OCI-LY7 (cell line): ENCODE data around the gene AFF3. TPM values are rescaled to one million over a fixed set of nuclear protein-coding genes. Genes with fewer than 3 reads are reported as not detected.

Experiments used
- BruUV-seq: library from RNA; stranded (reverse); fragments of 400-500 nt; replicated peaks from 2 replicates; lab custom pipeline; 2021; lab: Mats Ljungman, UMichigan
- CTCF ChIA-PET: fragments of 300-600 bp; sonication (Branson Sonifier 250); formaldehyde crosslinking; loops from one replicate; lab custom pipeline; 2022; ENCODE audit warnings: antibody characterized with exemption; ENCODE audit not compliant: unreplicated experiment; lab: Charles Lee
- POLR2A ChIA-PET: fragments of 300-600 bp; sonication (Branson Sonifier 250); formaldehyde crosslinking; loops from one replicate; lab custom pipeline; 2022; ENCODE audit warnings: antibody characterized with exemption; lab: Charles Lee
- DNase-seq: peaks from one replicate; pipeline ENCODE4 v3.0.0-alpha.2; 2015; ENCODE audit warnings: low spot score
- H2AFZ ChIP-seq: fragments of 200-600 bp; sonication (generic), shearing (Covaris generic); 2 replicates; pipeline ENCODE4 v1.6.1; 2014; ENCODE audit warnings: mild to moderate bottlenecking, antibody characterized with exemption, low read length, moderate library complexity
- H3K27ac ChIP-seq: fragments of 200-600 bp; sonication (generic); 2 replicates; pipeline ENCODE4 v1.5.1; 2014; ENCODE audit warnings: mixed run types, low read depth, mild to moderate bottlenecking, moderate library complexity, low read length, inconsistent platforms; ENCODE audit not compliant: poor library complexity, severe bottlenecking
- H3K36me3 ChIP-seq: fragments of 200-600 bp; sonication (generic); 2 replicates; pipeline ENCODE4 v1.6.1; 2014; ENCODE audit warnings: mild to moderate bottlenecking, antibody characterized with exemption, low read length, moderate library complexity, mixed read lengths; ENCODE audit not compliant: insufficient read depth
- H3K4me1 ChIP-seq: fragments of 200-600 bp; sonication (generic); 2 replicates; pipeline ENCODE4 v1.5.1; 2014; ENCODE audit warnings: mild to moderate bottlenecking, low read length; ENCODE audit not compliant: insufficient read depth, poor library complexity, severe bottlenecking
- H3K4me2 ChIP-seq: fragments of 200-600 bp; sonication (generic); 2 replicates; pipeline ENCODE4 v1.6.1; 2014; ENCODE audit warnings: mild to moderate bottlenecking, low read length
- H3K4me3 ChIP-seq: fragments of 200-600 bp; sonication (generic); 2 replicates; pipeline ENCODE4 v1.5.1; 2014; ENCODE audit warnings: mild to moderate bottlenecking, low read depth, low read length; ENCODE audit not compliant: poor library complexity, severe bottlenecking
- H3K79me2 ChIP-seq: fragments of 200-600 bp; sonication (generic); 2 replicates; pipeline ENCODE4 v1.6.1; 2016; ENCODE audit warnings: low read depth, mild to moderate bottlenecking, low read length, moderate library complexity, mixed read lengths; ENCODE audit not compliant: insufficient read depth
- H3K9me2 ChIP-seq: fragments of 200-600 bp; sonication (generic); 2 replicates; pipeline ENCODE4 v1.6.1; 2016; ENCODE audit warnings: mild to moderate bottlenecking, low read length, mixed read lengths; ENCODE audit not compliant: insufficient read depth
- H3K9me3 ChIP-seq: fragments of 200-600 bp; sonication (generic); 2 replicates; pipeline ENCODE4 v1.6.1; 2014; ENCODE audit warnings: mild to moderate bottlenecking, mixed run types, low read length, mixed read lengths
- H4K20me1 ChIP-seq: fragments of 200-600 bp; sonication (generic); 2 replicates; pipeline ENCODE4 v1.6.1; 2014; ENCODE audit warnings: mild to moderate bottlenecking, antibody characterized with exemption, low read length, moderate library complexity, mixed read lengths; ENCODE audit not compliant: insufficient read depth
- EZH2phosphoT487 ChIP-seq: fragments of 200-600 bp; sonication (generic); IDR thresholded peaks from 2 replicates; pipeline ENCODE4 v1.6.1; 2018; ENCODE audit warnings: low read depth, borderline replicate concordance, mild to moderate bottlenecking, mixed run types, antibody characterized with exemption, low read length, moderate library complexity, mixed read lengths
- intact Hi-C: fragments of 100-400 bp; cut with micrococcal nuclease; formaldehyde crosslinking; loops from one replicate; pipeline ENCODE4 v1.10.0; 2022; ENCODE audit not compliant: unreplicated experiment
- total RNA-seq, 2 experiments: library from RNA; depleted of rRNA in 1 of 2; stranded (reverse); fragments of >200 nt in 1 of 2; shearing (Covaris generic) in 1 of 2; gene quantifications; 2 replicates each; pipeline ENCODE4 v1.2.3, GENCODE V29; 2014 to 2022
- TF ChIP-seq, protein P1 (sequence below): fragments of 200-600 bp; sonication (generic); conservative IDR thresholded peaks from 2 replicates; pipeline ENCODE4 v1.5.1; 2014; ENCODE audit warnings: mild to moderate bottlenecking, antibody characterized with exemption, low read length, moderate library complexity, mixed read lengths

The AFF3 gene
- total RNA-seq, 2 experiments from 2014 or later: 131 to 133 TPM

DNA sequence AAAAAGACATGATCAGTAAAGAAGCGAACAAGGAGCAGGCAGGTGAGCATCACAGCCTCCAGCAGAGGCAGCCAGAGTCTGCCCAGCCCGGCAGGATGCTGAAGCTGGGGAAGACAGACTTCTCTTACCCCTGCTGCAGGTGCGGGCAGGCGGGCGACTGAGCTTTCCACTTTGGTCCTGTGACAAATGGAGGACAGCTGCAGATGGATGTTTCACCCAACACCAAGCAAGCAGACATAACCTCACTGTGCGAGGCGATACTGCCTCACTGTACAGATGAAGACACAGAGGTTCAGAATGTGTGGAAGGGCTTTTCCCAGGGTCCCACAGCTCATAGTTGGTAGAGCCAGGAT is 251.0 kb downstream of the AFF3 start:
- Histone ChIP-seq H3K4me1 (no peaks in the 10 kb centered on the region), H4K20me1 (no peaks in the 10 kb centered on the region), H3K4me3 (no peak overlapping the region), H3K9me3 (no peaks in the 10 kb centered on the region), H3K36me3 (peaks cover 10% of the 10 kb centered on the region), H3K9me2 (no peaks in the 10 kb centered on the region), H2AFZ (no peak overlapping the region), H3K4me2 (no peak overlapping the region), H3K27ac (no peak overlapping the region), H3K79me2 (no peaks in the 10 kb centered on the region)
- BruUV-seq: no TSS peak
- ChIA-PET POLR2A (no interaction called here), CTCF (no interaction called here)
- TF ChIP-seq, protein P1, sequence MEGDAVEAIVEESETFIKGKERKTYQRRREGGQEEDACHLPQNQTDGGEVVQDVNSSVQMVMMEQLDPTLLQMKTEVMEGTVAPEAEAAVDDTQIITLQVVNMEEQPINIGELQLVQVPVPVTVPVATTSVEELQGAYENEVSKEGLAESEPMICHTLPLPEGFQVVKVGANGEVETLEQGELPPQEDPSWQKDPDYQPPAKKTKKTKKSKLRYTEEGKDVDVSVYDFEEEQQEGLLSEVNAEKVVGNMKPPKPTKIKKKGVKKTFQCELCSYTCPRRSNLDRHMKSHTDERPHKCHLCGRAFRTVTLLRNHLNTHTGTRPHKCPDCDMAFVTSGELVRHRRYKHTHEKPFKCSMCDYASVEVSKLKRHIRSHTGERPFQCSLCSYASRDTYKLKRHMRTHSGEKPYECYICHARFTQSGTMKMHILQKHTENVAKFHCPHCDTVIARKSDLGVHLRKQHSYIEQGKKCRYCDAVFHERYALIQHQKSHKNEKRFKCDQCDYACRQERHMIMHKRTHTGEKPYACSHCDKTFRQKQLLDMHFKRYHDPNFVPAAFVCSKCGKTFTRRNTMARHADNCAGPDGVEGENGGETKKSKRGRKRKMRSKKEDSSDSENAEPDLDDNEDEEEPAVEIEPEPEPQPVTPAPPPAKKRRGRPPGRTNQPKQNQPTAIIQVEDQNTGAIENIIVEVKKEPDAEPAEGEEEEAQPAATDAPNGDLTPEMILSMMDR: no peak
- intact Hi-C loops: no loop called here
- no peak for DNase-seq

DNA sequence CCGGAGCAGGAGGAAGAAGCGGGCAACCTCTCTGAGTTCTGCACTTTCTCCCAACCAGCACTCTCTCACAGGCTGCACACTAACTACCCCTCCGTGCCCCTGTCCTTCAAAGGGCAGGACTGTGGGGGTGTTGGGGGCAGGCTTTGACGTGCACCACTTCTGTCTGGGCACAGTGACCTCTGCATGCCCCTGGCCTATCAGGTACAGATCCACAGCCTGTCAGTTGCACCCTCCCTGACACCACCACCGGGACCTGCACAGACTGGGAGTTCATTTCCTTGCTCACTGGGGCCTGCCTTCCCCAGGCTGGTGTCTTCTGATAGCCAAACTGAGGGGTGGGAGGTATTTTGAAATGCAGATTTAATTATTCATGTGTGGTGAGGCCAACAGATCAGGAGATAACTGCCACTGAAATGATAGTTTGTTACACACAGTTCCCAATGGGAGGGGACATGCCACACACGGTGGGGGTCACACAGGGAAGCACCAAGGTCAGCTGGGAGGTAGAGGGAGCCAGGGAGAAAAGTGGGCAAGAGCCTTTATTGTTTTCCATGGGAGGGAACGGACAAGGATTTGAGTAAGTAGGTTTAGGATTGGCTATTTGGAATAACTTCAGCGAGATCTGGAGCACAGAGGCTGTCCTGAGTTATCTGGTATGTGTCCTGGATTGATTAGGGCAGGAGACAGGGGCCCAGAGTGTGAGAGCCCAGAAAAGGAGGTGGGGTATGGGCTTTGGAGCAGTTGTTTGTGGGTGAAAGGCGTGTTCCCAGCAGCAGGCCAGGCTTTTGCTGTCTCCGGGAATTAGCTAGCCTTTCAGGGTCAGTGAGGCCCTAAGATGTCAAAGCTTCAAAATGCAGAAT is 251.6 kb downstream of the AFF3 start:
- no peak overlapping the region for H3K27ac ChIP-seq
- H3K79me2 ChIP-seq: no peaks in the 10 kb centered on the region
- no peaks in the 10 kb centered on the region for H3K4me1 ChIP-seq
- no peak overlapping the region for H2AFZ ChIP-seq
- H4K20me1 ChIP-seq: no peaks in the 10 kb centered on the region
- ChIA-PET POLR2A (no interaction called here), CTCF (no interaction called here)
- H3K9me3 ChIP-seq: no peaks in the 10 kb centered on the region
- intact Hi-C loops: no loop called here
- TF ChIP-seq EZH2phosphoT487: no peak
- TF ChIP-seq, protein P1: no peak
- H3K36me3 ChIP-seq: peaks cover 16% of the 10 kb centered on the region
- H3K9me2 ChIP-seq: no peaks in the 10 kb centered on the region
- H3K4me3 ChIP-seq: no peak overlapping the region
- H3K4me2 ChIP-seq: no peak overlapping the region
- no peak for DNase-seq
- BruUV-seq: no TSS peak

DNA sequence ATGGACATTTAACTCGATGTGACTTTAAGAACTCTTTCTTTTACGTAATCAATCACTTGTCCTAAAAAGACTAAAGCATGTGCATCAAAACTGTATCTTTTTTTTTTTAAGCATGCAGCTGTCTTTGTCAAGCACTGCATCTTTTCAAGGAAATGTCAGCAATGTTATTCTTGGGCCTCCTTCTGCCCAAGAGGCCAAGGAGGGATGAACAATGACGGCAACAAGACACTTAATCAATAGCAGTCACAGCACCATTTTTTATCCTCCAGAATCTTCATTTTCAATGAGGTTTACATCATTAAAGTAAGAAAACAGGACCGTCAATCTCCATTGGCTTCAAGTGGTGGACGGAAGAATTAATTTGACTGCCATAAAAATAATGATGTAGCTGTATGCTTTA is 253.8 kb downstream of the AFF3 start:
- intact Hi-C loops: no loop called here
- no peak overlapping the region for H3K4me3 ChIP-seq
- peaks cover 16% of the 10 kb centered on the region; the same call in 1 of the 2 replicates for H3K36me3 ChIP-seq
- no peak overlapping the region for H2AFZ ChIP-seq
- H4K20me1 ChIP-seq: no peaks in the 10 kb centered on the region
- no peak overlapping the region for H3K4me2 ChIP-seq
- no peak overlapping the region for H3K27ac ChIP-seq
- H3K4me1 ChIP-seq: peaks cover 3% of the 10 kb centered on the region
- BruUV-seq: no TSS peak
- no peaks in the 10 kb centered on the region for H3K9me3 ChIP-seq
- TF ChIP-seq, protein P1: no peak
- TF ChIP-seq EZH2phosphoT487: no peak
- H3K79me2 ChIP-seq: no peaks in the 10 kb centered on the region
- no peak for DNase-seq
- ChIA-PET POLR2A (no interaction called here), CTCF (no interaction called here)
- H3K9me2 ChIP-seq: no peaks in the 10 kb centered on the region
